Activated CD4-positive, alpha-beta T cell treated with anti-CD3 and anti-CD28 coated beads, Interleukin-2, amount 50 U/mL, for 24 hours (primary cell): ENCODE results near the gene GPR31.

Experiments
- DNase-seq, 2 donors: peaks; one replicate each; pipeline ENCODE4 v3.0.0-alpha.2; 2020; ENCODE audit warnings: low read depth in 1 of 2, low spot score in 1 of 2

GPR31 gene

DNA sequence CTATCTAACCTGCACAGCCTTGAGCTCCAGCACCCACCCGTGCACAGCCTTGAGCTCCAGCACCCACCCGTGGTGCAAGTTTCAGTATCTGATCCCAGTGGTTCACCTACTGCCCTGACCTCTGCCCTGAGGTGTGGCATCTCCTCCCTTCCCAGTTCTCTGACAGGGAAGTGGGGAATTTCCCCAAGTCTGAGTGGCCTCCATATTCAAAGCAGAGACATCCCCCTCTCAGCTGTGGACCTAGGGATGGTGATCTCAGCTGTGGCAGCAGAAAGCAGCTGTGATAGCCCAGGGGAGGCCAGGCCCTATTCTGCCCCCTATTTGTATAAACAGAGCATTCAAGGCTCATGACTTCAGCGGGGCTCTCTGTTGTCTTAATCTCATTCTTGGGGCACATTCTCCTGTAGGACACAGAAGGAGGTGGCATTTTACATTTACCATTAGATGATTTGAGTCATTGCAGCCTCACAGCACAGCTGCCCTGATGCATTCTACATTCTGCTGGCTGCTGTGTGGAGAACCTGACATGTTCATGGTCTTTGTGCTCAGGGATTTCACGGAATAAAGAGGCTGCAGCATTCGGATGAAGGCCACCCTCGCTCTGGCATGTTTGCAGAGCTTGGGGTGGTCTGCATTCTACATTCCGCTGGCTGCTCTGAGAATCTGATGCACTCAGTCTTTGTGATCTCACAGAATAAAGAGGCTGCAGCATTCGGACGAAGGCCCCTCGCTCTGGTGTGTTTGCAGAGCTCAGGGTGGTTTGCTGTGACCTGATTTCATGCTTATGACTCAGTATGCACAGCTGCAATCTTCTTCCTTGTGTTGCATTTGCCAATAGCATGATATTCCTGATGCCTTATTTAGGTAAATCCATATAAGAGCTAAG, 16.9 kb downstream of the GPR31 start:
- no peak for DNase-seq

DNA sequence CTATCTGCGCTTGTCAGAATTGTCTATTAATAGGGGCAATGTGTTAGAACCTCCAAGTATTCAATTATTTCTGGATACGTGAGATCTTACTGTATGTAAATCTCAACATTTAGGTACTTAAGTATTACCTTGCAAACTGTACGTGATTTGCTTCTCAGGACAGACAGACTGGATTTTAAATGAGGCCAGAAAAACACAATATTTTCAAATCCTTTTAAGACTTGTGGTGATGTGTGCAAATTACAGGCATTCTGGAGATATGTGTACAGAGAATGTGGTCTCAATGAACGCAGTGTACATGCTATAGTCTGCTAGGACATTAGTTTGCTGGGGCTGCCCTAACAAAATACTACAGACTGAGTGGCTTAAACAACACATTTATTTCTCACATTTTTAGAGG, 18.0 kb downstream of the GPR31 start:
- DNase-seq, result no peak

DNA sequence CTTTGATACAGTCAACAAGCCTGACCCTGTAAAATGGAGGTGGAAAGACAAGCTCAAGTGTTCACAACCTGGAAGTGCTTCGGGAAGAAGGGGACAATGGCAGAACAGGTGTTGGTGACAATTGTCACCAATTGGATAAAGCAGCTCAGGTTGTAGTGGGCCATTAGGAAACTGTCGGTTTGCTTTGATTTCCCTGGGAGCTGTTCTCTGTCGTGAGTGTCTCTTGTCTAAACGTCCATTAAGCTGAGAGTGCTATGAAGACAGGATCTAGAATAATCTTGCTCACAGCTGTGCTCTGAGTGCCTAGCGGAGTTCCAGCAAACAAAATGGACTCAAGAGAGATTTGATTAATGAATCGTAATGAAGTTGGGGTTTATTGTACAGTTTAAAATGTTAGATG, 19.9 kb downstream of the GPR31 start:
- DNase-seq, result no peak

DNA sequence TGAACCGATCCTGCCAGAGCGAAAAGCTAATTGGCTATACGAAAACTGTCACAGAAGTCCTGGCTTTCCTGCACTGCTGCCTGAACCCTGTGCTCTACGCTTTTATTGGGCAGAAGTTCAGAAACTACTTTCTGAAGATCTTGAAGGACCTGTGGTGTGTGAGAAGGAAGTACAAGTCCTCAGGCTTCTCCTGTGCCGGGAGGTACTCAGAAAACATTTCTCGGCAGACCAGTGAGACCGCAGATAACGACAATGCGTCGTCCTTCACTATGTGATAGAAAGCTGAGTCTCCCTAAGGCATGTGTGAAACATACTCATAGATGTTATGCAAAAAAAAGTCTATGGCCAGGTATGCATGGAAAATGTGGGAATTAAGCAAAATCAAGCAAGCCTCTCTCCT, 20.7 kb downstream of the GPR31 start:
- no peak for DNase-seq

DNA sequence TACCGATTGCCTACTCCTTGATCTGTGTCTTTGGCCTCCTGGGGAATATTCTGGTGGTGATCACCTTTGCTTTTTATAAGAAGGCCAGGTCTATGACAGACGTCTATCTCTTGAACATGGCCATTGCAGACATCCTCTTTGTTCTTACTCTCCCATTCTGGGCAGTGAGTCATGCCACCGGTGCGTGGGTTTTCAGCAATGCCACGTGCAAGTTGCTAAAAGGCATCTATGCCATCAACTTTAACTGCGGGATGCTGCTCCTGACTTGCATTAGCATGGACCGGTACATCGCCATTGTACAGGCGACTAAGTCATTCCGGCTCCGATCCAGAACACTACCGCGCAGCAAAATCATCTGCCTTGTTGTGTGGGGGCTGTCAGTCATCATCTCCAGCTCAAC, 21.4 kb downstream of the GPR31 start:
- no peak for DNase-seq

DNA sequence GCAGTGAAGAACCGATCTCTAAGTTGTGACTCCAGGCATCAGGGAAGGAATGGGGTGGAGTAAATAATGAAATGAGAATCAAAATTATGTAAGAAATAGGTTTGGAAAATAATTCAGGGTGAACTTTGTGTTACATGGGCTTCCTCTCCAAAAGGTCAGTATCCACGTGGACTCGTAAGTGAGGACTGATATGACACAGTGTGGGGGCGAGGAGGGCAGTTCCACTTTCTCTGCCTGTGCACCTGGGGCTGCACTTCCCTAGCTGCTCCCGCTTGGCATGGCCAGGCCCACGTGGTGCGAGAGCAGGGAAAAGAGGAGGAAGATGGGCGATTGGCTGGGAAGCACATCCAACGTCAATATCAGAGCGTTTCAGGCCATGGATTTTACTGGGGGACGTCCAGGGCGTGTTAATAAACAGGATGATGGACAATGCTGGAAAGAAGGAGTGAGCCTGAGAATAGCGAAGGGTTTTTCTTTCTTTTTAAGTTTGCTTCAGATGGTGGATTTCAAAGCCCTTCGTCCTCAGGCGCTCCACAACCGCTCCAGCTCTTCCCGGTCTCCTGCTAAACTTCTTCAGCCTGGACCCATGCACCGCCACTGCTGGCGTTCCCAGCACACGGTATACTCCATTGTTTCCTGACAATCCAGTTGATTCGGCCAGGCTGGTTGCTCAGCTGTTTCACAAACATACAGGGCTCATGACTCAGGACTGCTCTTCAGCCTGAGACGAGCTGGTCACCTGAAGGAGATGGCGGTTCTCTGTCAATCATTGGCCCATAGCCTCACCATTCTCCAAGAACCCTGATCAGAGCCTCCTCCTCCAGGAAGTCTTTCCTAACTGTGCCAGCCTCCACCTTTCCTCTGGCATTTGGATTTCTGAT, 23.1 kb downstream of the GPR31 start:
- no peak for DNase-seq

DNA sequence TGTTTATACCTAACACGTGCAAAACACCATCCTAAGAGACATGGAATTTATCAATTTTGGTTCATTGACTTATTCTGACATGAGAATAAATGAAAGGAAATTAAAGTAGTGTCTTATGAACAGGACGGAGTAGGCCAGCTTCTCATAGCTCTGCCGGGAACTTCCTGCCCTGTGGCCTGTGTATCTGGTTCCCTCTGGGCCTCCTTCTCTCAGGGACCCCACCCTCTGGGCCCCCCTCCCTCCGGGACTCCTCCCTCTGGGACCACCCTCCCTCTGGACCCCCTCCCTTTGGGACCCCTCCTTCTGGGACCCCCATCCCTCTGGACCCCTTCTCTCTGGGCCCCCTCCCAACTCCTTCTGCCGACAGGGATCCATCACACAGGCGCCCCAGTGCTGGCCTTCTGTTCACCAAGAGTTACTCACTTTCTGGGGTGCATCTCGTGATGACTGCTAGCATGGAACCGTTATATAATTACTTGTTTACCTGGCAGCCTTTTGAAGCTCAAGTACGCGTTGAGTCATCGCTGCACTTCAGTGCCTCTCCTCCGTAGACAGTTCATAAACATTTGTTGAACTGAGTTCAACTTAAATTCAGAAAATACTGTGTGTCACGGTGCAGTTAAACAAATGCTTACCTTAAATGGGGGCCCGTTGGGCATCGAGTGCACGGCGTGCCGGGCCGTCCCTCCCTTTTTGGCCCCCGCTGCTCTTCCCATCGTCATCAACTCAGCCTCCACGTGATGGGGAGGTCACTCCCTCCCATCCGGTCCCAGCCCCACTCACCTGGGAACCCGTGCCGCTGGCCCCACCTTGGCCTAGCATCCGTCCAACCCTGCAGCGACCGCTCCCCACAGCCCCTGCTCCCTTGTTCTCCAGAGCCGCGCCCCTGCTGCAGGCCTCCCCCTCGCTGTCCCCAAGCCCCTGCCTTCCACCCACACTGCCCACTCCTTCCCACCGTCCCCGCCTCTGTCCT, 26.8 kb downstream of the GPR31 start:
- no peak for DNase-seq

DNA sequence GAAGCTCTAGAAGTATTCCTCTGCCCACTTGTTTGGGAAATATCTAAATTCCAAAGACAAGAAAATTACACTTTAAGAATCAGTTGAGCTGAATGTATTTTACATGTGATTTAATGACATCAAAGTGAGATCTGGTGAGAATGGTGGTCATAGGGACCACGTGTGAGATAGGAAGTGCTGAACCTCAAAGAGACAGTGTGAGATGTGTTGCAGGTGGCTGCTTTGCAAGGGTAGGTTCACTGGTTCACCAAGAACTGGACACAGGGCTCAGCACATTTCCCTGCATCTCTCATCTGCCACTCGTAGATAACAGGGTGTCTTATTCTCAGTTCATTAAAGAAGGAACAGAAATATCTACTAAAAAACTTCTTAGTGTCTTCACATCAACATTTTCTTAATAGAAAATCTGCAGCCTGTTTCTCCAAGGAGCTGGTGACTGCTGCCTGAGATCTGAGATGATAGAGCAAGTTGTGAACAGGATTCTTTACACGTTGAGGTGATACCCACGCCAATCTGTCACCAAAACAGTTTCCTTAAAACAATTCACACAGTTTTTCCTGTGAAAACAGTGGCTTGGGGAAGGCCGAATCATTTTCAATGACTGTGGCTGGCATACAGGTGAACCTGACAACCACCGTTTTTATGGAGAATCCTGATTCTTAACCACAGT, 27.6 kb downstream of the GPR31 start:
- DNase-seq, result no peak

DNA sequence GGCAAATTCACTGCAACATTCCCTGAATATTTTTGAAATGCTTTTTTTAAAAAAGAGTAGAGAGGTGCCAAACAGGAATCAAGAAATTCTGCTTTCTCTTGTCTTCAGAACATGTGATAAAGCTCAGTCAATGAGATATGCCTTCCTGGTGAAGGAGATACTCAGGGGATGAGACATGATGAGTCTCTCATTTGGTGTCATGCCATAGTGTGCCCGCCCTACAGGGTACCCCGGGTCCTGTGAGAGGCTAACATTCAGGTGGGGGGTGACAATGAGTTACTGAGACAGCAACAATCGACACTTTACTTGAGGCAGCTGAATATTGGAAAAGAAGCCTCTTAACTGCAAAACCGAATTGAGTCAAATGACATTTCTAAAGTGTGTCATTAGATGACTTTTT, 28.2 kb downstream of the GPR31 start:
- no peak for DNase-seq

DNA sequence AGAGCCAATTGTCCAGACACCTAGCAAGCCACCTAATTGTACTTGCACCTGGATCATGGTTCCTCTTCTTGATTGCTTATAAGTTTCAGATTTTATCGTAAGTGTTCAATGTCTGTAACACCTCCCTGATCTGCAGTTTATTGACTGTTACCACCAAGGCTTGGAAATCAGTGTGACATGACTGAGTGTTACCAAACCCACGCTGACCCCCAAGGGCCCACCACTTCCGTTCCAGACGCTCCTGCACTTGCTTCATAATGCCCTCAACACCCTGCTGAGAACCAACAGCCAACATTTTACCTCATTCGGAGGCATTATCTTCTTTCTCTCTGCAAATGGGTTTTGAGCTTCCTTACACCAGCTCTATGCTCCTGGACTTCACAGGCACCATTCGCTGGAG, 28.6 kb downstream of the GPR31 start:
- no peak for DNase-seq

DNA sequence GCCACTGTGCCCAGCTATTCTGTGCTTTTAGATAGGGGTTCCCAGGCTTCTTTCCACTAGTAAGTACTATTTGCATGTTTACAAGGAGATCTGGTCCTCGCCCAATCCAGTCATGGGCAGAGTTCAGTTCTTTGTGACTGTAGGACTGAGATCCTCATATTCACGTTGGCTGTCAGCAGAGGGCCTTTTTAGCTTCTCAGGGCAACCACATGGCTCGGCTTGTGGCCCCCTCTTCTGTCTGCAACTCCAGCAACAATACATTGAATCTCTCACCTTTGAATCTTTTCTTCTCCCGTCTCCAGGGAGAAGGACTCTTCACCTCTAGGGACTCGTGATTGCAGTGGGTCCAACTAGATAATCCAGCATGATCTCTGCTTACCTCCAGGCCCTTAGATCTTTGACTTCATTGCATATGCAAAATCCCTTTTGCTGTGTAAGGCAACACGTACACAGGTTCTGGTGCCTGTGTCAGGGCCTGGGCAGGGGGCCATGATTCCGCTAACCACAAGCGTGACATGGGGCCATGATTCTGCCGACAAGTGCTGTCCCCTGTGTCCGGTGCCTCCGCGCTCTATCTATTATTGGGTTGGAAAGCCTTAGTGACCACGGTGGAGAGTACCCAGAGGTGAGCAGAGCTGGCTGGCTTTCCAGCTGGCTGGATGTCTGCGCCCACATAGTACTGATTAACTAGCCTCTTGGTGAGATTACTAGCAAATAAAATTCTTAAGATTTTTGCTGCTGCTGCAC, 29.8 kb downstream of the GPR31 start:
- DNase-seq, result no peak

DNA sequence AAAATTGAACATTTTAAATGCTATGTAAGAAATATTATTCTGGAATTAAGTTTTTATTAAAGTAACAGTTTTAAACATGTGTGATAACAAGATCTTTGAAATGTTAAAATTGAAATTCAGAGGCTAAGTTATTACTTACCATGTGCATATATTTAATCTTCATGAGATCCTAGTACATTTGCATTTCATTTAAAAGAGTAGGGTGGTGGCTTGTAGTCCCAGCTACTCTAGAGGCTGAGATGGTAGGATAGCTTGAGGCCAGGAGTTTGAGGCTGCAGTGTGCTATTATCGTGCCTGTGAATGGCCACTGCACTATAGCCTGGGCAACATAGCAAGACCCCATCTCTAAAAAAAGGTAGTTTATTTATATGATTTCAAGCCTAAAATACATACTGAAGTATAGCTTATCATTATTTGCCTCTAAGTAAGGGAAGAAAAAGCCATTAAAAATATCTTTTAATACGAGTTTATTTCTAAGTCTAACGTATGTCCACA, 31.9 kb downstream of the GPR31 start:
- DNase-seq, result no peak

DNA sequence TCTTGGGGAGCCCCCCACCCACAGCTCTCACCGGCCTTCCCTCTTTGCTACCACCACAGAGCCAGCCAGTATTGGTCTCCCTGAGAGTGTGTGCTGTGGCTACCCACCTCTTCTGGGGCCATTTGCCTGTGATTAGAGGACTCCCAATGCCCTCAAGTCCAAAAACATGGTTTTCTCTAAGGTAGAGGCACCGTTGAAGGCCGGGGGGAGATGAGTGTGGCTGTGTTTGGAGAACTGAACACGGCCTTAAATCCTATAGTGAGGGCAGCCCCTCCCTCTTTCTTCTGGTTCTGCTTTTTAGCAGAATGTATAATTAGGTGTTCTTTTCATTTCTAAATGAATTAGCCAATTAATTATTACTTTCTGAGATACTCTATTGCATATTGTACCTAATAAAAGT, 32.4 kb downstream of the GPR31 start:
- DNase-seq, result no peak

DNA sequence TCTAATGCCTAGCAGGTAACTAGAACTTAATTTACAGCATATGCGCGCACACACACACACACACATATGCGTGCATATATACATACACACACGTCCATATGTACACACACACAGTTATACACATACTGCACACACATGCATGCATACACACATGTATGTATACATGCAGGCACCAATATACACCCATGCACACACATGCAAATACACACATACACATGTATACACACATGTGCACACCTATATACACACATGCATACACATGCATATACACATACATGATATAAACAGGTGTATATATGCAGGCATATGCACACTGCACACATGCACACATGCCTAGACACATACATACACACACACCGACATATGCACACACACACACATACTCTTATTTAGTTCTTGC, 33.0 kb downstream of the GPR31 start:
- no peak for DNase-seq

DNA sequence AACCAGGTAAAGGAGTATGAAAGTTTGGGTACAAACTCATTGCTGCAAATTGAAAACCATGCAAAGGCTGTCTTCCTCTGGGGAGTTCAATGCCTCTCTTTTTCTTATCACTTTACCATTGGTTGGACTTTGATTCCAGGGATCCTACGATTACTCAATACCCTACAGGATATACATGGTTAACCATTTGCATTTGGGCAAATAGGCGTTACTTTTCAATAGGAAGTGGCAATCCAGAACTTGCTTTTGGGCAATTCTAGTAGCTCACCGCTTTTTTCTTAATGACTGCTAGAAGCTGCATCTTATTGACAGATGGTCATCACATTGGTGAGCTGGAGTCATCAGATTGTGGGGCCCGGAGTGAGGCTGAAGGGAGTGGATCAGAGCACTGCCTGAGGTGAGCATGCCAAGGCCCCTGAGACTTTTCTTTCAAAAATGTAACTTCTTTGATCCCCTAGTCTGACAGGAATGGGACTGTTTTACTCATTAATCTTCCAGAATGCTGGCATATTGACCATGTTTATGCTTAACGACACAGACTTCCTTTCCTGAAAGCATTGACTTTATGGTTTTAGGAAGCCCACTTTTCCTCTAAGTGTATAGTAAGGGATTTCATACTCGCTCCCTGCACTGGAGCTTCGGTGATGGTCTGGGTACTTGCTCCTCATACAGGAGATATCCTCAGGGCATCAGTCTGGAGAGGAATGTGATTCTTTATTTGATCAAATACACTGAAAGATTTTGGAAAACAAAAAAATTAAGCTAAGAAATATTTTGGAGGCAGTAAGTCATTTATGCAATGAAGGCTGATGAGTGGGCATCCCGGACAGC, 34.7 kb downstream of the GPR31 start, which contains the start of gene CCR6:
Gene CCR6 (plus strand): TSS at position 270 of the 831 bp plus-strand sequence. CDS start 13,039 bp downstream, outside the sequence.
- no peak for DNase-seq

DNA sequence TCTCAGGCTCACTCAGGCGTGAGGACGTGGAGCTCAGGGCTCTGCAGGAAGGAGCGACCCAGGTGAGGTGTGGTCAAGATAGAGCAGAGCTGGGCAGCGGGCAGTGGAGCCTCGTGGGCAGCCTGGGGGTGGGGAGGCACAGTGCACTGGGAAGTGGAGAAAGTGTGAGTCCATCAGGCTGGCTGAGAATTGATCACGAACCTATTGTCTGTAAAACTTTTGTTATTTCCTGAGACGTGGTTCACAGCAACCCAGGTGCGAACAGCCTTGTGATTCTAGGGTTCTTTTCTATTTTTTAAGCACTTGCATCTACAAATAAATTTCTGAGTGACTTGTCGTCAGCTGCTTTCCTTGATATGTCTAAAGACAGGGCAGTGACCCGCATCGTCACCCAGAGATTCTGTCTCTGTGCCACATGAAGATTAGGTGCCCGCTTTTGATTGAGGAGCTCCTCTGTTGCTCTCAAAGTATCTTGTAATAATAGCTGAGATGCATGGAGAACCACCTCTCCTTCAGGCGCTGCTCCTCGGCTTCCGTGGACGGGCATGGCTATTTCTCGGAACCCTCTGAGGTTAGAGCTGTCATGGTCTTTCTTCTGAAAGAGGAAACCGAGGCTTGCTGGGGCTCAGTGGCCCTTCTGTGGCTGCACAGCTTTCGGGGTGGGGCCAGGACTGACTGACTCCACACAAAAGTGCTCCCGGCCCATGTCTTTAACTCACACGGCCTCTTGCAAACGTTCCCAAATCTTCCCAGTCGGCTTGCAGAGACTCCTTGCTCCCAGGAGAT, 35.5 kb downstream of the GPR31 start:
- no peak for DNase-seq

DNA sequence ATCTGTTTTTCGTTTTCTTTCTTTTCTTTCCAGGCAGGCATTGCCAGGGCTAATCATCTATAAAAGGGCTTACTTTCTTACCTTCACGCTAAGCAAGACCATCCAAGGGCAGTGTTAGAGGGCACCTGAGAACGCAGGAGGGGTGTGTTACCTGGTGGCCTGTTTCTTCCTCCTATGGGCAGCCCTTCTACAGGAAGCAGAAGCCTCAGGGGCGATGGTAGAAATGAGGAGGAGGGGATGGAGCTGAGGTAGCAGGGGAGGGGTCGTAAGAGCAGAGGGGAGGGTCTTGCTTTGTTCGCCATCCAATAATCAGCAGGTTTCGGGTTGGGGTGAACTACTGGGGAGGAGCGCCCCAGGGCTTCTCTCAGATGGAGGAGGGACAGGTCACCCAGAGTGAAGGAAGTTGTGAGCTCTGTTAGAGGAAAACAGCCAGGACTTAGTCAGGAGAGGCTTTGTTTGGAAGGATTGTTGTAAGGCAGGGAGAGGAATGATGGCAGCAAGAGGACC, 36.4 kb downstream of the GPR31 start:
- DNase-seq, result no peak

DNA sequence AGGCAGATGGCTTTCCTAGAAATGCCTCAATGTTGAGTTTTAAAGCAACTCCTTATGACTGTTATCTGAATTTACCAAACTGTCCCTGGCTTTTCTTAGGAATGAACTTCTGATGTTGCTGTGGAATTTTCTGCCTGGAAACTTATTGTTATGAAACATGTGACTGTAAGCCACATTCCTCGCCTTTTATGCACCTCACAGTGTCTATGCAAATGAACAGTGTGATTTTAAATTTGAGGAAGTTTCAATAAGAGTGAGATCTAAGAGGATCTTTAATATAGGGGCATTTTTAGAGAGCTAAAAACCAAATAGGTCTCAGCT, 37.2 kb downstream of the GPR31 start:
- no peak for DNase-seq
